ENCODE measurements around the gene KBTBD8.

Gene KBTBD8

GRCh38 chr3:67037615-67038014 is 39.5 kb downstream of the KBTBD8 start:
- DNase-seq (ENCODE audit: low spot score), result no peak

DNA sequence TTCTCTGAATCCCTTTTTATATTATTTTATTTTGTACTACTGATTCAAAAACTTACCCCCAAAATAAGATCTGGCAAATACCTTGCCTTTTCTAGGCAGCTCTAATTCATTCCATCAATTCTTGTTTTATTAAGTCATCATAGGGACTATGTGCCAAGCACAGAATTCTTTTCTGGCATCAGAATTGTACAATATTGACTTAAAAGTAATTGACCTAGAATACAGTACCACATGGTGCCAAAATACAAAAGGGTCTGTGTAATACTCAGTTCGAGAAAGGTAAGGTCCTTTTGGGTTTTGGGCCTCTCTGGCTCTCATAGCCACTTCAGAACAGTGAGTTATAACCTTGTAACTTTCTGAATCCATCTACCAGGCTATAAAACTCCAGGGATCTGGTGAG is 46.2 kb downstream of the KBTBD8 start:
- DNase-seq (ENCODE audit: low spot score), result no peak

- no peak for DNase-seq (ENCODE audit: low spot score)
These were observed 46.8 kb downstream of the KBTBD8 start for GRCh38 chr3:67044955-67045354.

DNA sequence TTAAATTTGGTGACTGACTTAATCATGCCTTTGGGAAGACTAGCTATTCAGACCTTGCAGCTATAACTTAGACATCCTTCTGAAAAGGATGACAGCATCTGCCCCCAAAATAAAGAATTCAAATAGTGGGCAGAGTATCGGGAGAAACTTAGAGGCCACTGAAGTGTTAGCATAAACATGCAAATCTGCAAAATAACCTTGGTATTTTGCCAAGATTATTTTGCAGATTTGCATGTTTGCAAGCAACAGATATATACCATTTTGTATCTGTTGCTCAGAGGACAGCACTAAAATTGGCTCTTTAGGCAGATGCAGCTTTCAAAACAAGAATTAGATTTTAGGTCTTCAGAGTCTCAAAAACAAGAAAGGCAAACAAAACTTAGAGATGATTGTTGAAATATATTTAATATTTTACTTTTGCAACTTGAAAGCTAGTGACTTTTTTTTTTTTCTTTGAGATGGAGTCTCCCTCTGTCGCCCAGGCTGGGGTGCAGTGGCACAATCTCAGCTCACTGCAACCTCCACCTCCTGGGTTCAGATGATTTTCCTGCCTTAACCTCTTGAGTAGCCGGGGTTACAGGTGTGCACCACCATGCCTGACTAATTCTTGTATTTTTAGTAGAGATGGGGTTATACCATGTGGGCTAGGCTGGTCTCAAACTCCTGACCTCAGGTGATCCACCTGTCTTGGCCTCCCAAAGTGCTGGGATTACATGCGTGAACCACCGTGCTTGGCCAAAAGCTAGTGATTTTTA is 47.8 kb downstream of the KBTBD8 start:
- DNase-seq (ENCODE audit: low spot score), result no peak

GRCh38 chr3:67047051-67047450 is 48.9 kb downstream of the KBTBD8 start:
- no peak for DNase-seq (ENCODE audit: low spot score)

- DNase-seq (ENCODE audit: low spot score), result no peak
These were observed 50.1 kb downstream of the KBTBD8 start for GRCh38 chr3:67048067-67048714.

GRCh38 chr3:67048715-67049074 is 50.6 kb downstream of the KBTBD8 start:
- DNase-seq (ENCODE audit: low spot score), result no peak

DNA sequence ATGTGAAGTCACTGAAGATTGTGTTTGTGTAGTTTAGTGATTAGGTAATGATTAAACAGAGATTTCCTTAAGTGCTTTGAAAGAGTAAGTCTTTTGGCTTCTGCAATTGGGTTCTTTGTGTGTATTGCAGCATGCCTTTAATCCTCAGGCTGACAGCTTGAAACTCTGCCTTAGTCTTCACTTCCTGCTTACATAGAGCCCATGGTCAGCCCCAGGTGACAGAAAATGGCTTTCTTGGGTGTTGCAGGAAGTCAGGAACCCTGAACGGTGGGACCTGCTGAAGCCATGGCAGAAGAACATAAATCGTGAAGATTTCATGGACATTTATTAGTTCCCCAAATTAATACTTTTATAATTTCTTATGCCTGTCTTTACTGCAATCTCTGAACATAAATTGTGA is 61.3 kb downstream of the KBTBD8 start:
- no peak for DNase-seq (ENCODE audit: low spot score)

Measured in kidney capillary endothelial cell (primary cell).